GM11168 (cell line): ENCODE results near the gene KCNIP3.

ENCODE experiments used
- in situ Hi-C: fragments of 300-500 bp; cut with MboI; formaldehyde crosslinking; loops from one replicate; pipeline ENCODE4 v1.12.0; 2022; ENCODE audit warnings: low sequenced_read_pairs; ENCODE audit not compliant: unreplicated experiment

Gene KCNIP3

GRCh38 chr2:95311815-95312542, 14.8 kb downstream of the KCNIP3 start:
- in situ Hi-C loops: no loop called here

- in situ Hi-C loops: no loop called here
These were observed 15.5 kb downstream of the KCNIP3 start for GRCh38 chr2:95312543-95313201.

- in situ Hi-C loops: no loop called here
These were observed 16.4 kb downstream of the KCNIP3 start for GRCh38 chr2:95313296-95314131.

- in situ Hi-C loops: no loop called here
These were observed 17.4 kb downstream of the KCNIP3 start for GRCh38 chr2:95314598-95314963.

GRCh38 chr2:95314964-95315611, 17.9 kb downstream of the KCNIP3 start:
- in situ Hi-C loops: no loop called here

GRCh38 chr2:95315801-95316411, 18.8 kb downstream of the KCNIP3 start:
- in situ Hi-C loops: no loop called here

GRCh38 chr2:95316466-95317122, 19.4 kb downstream of the KCNIP3 start:
- in situ Hi-C loops: no loop called here

- in situ Hi-C loops: no loop called here
These were observed 20.0 kb downstream of the KCNIP3 start for GRCh38 chr2:95317123-95317500.

GRCh38 chr2:95317665-95318425, 20.7 kb downstream of the KCNIP3 start:
- in situ Hi-C loops: no loop called here

- in situ Hi-C loops: no loop called here
These were observed 21.5 kb downstream of the KCNIP3 start for GRCh38 chr2:95318431-95319220.

GRCh38 chr2:95319481-95320343, 22.6 kb downstream of the KCNIP3 start:
- in situ Hi-C loops: no loop called here

- in situ Hi-C loops: no loop called here
These were observed 23.2 kb downstream of the KCNIP3 start for GRCh38 chr2:95320344-95320712.

- in situ Hi-C loops: no loop called here
These were observed 24.0 kb downstream of the KCNIP3 start for GRCh38 chr2:95320986-95321767.

GRCh38 chr2:95323347-95324155, 26.4 kb downstream of the KCNIP3 start:
- in situ Hi-C loops: no loop called here

GRCh38 chr2:95325026-95325425, 27.9 kb downstream of the KCNIP3 start:
- in situ Hi-C loops: no loop called here
